IMR-90 (cell line): ENCODE data around the gene ATXN3L. TPM values are rescaled to one million over a fixed set of nuclear protein-coding genes. Genes with fewer than 3 reads are reported as not detected.

Experiments used
- ATAC-seq: fragments of 200-7000 bp; cut with Tn5 transposase; 2 replicates; pipeline ENCODE4 v1.9.1; 2020; ENCODE audit warnings: low read depth, mild to moderate bottlenecking, moderate library complexity
- BruUV-seq: library from RNA; stranded (reverse); fragments of 400-500 nt; replicated peaks from 2 replicates; lab custom pipeline; 2021; lab: Mats Ljungman, UMichigan
- CTCF ChIA-PET: fragments of 300-600 bp; formaldehyde crosslinking; extraction: SDS; loops from one replicate; lab custom pipeline; 2021; ENCODE audit warnings: antibody characterized with exemption; lab: Yijun Ruan, JAX
- POLR2A ChIA-PET: fragments of 300-600 bp; sonication (Branson Sonifier 250); formaldehyde crosslinking; loops from one replicate; lab custom pipeline; 2022; ENCODE audit warnings: antibody characterized with exemption; ENCODE audit not compliant: unreplicated experiment; lab: Charles Lee
- DNase-seq: peaks from one replicate; pipeline ENCODE4 v3.0.0; 2013
- H2AFZ ChIP-seq: replicated peaks from 2 replicates; pipeline ENCODE3; 2013; ENCODE audit warnings: low read length, mild to moderate bottlenecking; ENCODE audit not compliant: poor library complexity
- H2AK5ac ChIP-seq: 2 replicates; pipeline ENCODE4 v1.6.1; 2013; ENCODE audit warnings: low read depth, low read length, inconsistent platforms
- H2AK9ac ChIP-seq: replicated peaks from 2 replicates; pipeline ENCODE3; 2013; ENCODE audit warnings: mild to moderate bottlenecking, low read depth, low read length, moderate library complexity; ENCODE audit not compliant: poor library complexity
- H2BK120ac ChIP-seq: 2 replicates; pipeline ENCODE4 v1.6.1; 2013; ENCODE audit warnings: low read depth, low read length, inconsistent platforms
- H2BK15ac ChIP-seq: 3 replicates; pipeline ENCODE4 v1.6.1; 2013; ENCODE audit warnings: low read depth, low read length, inconsistent platforms
- H2BK20ac ChIP-seq: 2 replicates; pipeline ENCODE4 v1.6.1; 2013; ENCODE audit warnings: low read depth, mild to moderate bottlenecking, inconsistent platforms, low read length, moderate library complexity
- H2BK5ac ChIP-seq: 2 replicates; pipeline ENCODE4 v1.6.1; 2013; ENCODE audit warnings: mild to moderate bottlenecking, low read depth, low read length, inconsistent platforms; ENCODE audit not compliant: poor library complexity, severe bottlenecking
- H3K14ac ChIP-seq: replicated peaks from 2 replicates; pipeline ENCODE4 v1.6.1; 2013; ENCODE audit warnings: low read depth, low read length, inconsistent platforms
- H3K18ac ChIP-seq: 2 replicates; pipeline ENCODE4 v1.6.1; 2013; ENCODE audit warnings: low read depth, low read length, control low read depth
- H3K23ac ChIP-seq: 2 replicates; pipeline ENCODE4 v1.6.1; 2013; ENCODE audit warnings: low read depth, low read length, inconsistent platforms
- H3K27ac ChIP-seq: 2 replicates; pipeline ENCODE4 v1.5.1; 2013; ENCODE audit warnings: mild to moderate bottlenecking, control low read depth, low read length; ENCODE audit not compliant: insufficient read depth
- H3K27me3 ChIP-seq: 2 replicates; pipeline ENCODE4 v1.6.1; 2013; ENCODE audit warnings: low read length; ENCODE audit not compliant: control insufficient read depth, insufficient read depth
- H3K36me3 ChIP-seq: 2 replicates; pipeline ENCODE4 v1.6.1; 2013; ENCODE audit warnings: low read length, mixed read lengths; ENCODE audit not compliant: control insufficient read depth, insufficient read depth
- H3K4ac ChIP-seq: 2 replicates; pipeline ENCODE4 v1.6.1; 2013; ENCODE audit warnings: low read depth, low read length, inconsistent platforms
- H3K4me1 ChIP-seq: 2 replicates; pipeline ENCODE4 v1.6.1; 2013; ENCODE audit warnings: low read length, mixed read lengths; ENCODE audit not compliant: control insufficient read depth, insufficient read depth
- H3K4me2 ChIP-seq: 2 replicates; pipeline ENCODE4 v1.6.1; 2013; ENCODE audit warnings: low read depth, mild to moderate bottlenecking, control low read depth, low read length, moderate library complexity
- H3K4me3 ChIP-seq: 2 replicates; pipeline ENCODE4 v1.5.1; 2013; ENCODE audit warnings: low read depth, mild to moderate bottlenecking, control low read depth, low read length, moderate library complexity; ENCODE audit not compliant: insufficient read depth
- H3K56ac ChIP-seq: 2 replicates; pipeline ENCODE4 v1.6.1; 2013; ENCODE audit warnings: low read length, inconsistent platforms; ENCODE audit not compliant: insufficient read depth; ENCODE audit errors: extremely low read depth
- H3K79me1 ChIP-seq, 2 experiments: 2 replicates each; pipeline ENCODE4 v1.6.1; 2013; ENCODE audit warnings: low read length in 2 of 2, inconsistent platforms in 1 of 2, low read depth in 1 of 2
- H3K9ac ChIP-seq: 2 replicates; pipeline ENCODE4 v1.6.1; 2013; ENCODE audit warnings: low read depth, low read length, control low read depth
- H3K9me1 ChIP-seq: 2 replicates; pipeline ENCODE4 v1.6.1; 2013; ENCODE audit warnings: low read length, inconsistent platforms; ENCODE audit not compliant: insufficient read depth
- H3K9me3 ChIP-seq: 2 replicates; pipeline ENCODE4 v1.6.1; 2013; ENCODE audit warnings: low read length; ENCODE audit not compliant: control insufficient read depth, insufficient read depth
- H4K20me1 ChIP-seq: 2 replicates; pipeline ENCODE4 v1.6.1; 2013; ENCODE audit warnings: low read length, inconsistent platforms; ENCODE audit not compliant: insufficient read depth
- H4K5ac ChIP-seq: 2 replicates; pipeline ENCODE4 v1.6.1; 2013; ENCODE audit warnings: mild to moderate bottlenecking, low read depth, low read length, control low read depth
- H4K8ac ChIP-seq, 2 experiments: 2 replicates each; pipeline ENCODE4 v1.6.1; 2013; ENCODE audit warnings: low read depth in 2 of 2, low read length in 2 of 2, control low read depth in 1 of 2, inconsistent platforms in 1 of 2
- H4K91ac ChIP-seq: 2 replicates; pipeline ENCODE4 v1.6.1; 2013; ENCODE audit warnings: low read depth, low read length, inconsistent platforms; ENCODE audit not compliant: insufficient read depth
- CEBPB ChIP-seq: IDR thresholded peaks from 2 replicates; pipeline ENCODE4 v1.6.1; 2012; ENCODE audit warnings: low read depth, low read length, improper control_type of control experiment
- MXI1 ChIP-seq: IDR thresholded peaks from 2 replicates; pipeline ENCODE4 v1.6.1; 2012; ENCODE audit warnings: low read depth, mild to moderate bottlenecking, low read length, moderate library complexity, borderline replicate concordance
- NFE2L2 ChIP-seq: fragments of 150-350 bp; IDR thresholded peaks from 2 replicates; pipeline ENCODE4 v1.6.1; 2016; ENCODE audit warnings: low read depth, mild to moderate bottlenecking, low read length
- POLR2A ChIP-seq: IDR thresholded peaks from 2 replicates; pipeline ENCODE4 v1.6.1; 2012; ENCODE audit warnings: mild to moderate bottlenecking, low read depth, low read length
- SMC3 ChIP-seq: fragments of 150-350 bp; IDR thresholded peaks from 2 replicates; pipeline ENCODE4 v1.6.1; 2016; ENCODE audit warnings: low read depth, mild to moderate bottlenecking, antibody characterized with exemption, low read length, moderate library complexity
- USF2 ChIP-seq: fragments of 150-350 bp; IDR thresholded peaks from 2 replicates; pipeline ENCODE4 v1.6.1; 2017; ENCODE audit warnings: mild to moderate bottlenecking, antibody characterized with exemption, low read length, low read depth
- WGBS, 2 experiments: methylation state at CpG; one replicate each; pipeline versions ENCODE4 v1.1.5 to v1.1.7; 2013; ENCODE audit warnings: missing lambda C conversion rate in 2 of 2; ENCODE audit not compliant: insufficient read length in 1 of 2; ENCODE audit errors: extremely low coverage in 2 of 2; 5-methylcytosine and 5-hydroxymethylcytosine counted together
- dilution Hi-C: fragments of 300-500 bp; cut with HindIII; formaldehyde crosslinking; loops from one replicate; pipeline ENCODE4 v1.14.3; 2018; ENCODE audit warnings: low sequenced_read_pairs; ENCODE audit not compliant: unreplicated experiment
- in situ Hi-C: fragments of 300-500 bp; cut with MboI; formaldehyde crosslinking; loops from 3 replicates; pipeline ENCODE4 v1.14.3; 2019; ENCODE audit warnings: low sequenced_read_pairs, inconsistent platforms, mixed read lengths
- intact Hi-C: fragments of 100-400 bp; cut with micrococcal nuclease; formaldehyde crosslinking; loops from 2 replicates; pipeline ENCODE4 v1.10.0; 2022
- polyA plus RNA-seq, 3 experiments: library from polyadenylated mRNA; depleted of rRNA; stranded (reverse); fragments of >200 nt; gene quantifications; 2 replicates each; pipeline ENCODE4 v1.2.3, GENCODE V29; 2012; ENCODE audit warnings: low replicate concordance in 1 of 3
- total RNA-seq: library from RNA; depleted of rRNA; stranded (reverse); fragments of >200 nt; gene quantifications from 2 replicates; pipeline ENCODE4 v1.2.3, GENCODE V29; 2012

ATXN3L gene
- total and polyA plus RNA-seq, 2 of the 4 experiments (the other 2 are of a cell fraction), result not detected

GRCh38 chrX:13346646-13347045, 26.8 kb upstream of the ATXN3L start:
- Histone ChIP-seq H3K18ac (no peak overlapping the region), H2BK5ac (no peak overlapping the region), H2BK20ac (no peak overlapping the region), H3K9ac (no peak overlapping the region), H3K14ac (no peak overlapping the region), H2BK120ac (no peak overlapping the region), H2AFZ (peak overlapping the region; percentile 47), H3K56ac (no peak overlapping the region), H4K8ac (no peak overlapping the region), H3K27ac (no peak overlapping the region), H3K4ac (no peak overlapping the region), H4K20me1 (no peaks in the 10 kb centered on the region), H3K9me1 (no peaks in the 10 kb centered on the region), H3K9me3 (no peaks in the 10 kb centered on the region), H4K5ac (no peak overlapping the region), H3K23ac (no peak overlapping the region), H3K27me3 (no peaks in the 10 kb centered on the region), H3K4me2 (no peak overlapping the region), H2AK5ac (no peak overlapping the region), H3K36me3 (no peaks in the 10 kb centered on the region), H3K4me1 (no peaks in the 10 kb centered on the region), H2AK9ac (no peak overlapping the region), H3K4me3 (no peak overlapping the region), H3K79me1 (no peaks in the 10 kb centered on the region), H2BK15ac (peak overlapping the region; percentile 41; the same call in 1 of the 3 replicates), H4K91ac (no peak overlapping the region)
- in situ Hi-C loops (no loop called here), intact Hi-C loops (no loop called here), dilution Hi-C loops (no loop called here)
- ATAC-seq (no peak), DNase-seq (no peak)
- WGBS, 2 experiments, result no CpG with 5 or more reads among the region's 2 CpGs
- no TSS peak for BruUV-seq
- TF ChIP-seq SMC3 (no peak), MXI1 (no peak), CEBPB (no peak), NFE2L2 (no peak), POLR2A (no peak), USF2 (no peak)
- ChIA-PET CTCF (no interaction called here), POLR2A (no interaction called here)
